SH-SY5Y (cell line): ENCODE results near the gene MAP2K6.

Experiments
- GATA2 ChIP-seq: IDR thresholded peaks from 2 replicates; pipeline ENCODE4 v1.6.1; 2011; ENCODE audit warnings: mild to moderate bottlenecking, low read depth, low read length
- GATA3 ChIP-seq: IDR thresholded peaks from 2 replicates; pipeline ENCODE4 v1.6.1; 2011; ENCODE audit warnings: low read depth, mild to moderate bottlenecking, low read length, moderate library complexity

DNA sequence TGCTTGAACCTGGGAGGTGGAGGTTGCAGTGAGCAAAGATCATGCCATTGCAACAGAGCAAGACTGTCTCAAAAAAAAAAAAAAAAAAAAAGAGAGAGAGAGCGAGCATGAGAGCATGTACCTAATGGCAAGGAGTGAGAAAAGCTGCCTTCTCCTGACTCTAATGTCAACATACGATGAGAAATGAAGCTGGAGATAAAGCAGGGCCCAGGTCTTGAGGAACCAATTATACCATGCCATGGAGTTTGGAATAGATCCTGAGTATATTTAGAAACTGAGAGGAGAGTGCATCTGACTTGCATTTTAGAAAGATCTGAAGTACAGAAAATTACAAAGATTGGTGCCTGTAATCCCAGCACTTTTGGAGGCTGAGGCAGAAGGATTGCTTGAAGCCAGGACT is 3.8 kb upstream of the MAP2K6 start:
- TF ChIP-seq GATA3, result no peak
- TF ChIP-seq GATA2, result no peak
